GM21360 (cell line): ENCODE measurements around the gene ANKRD49.

Experiments
- ATAC-seq: cut with Tn5 transposase; IDR thresholded peaks from one replicate; pipeline ENCODE4 v1.9.1; 2021; ENCODE audit warnings: mild to moderate bottlenecking, moderate library complexity; ENCODE audit not compliant: unreplicated experiment

ANKRD49 gene

GRCh38 chr11:94493281-94494125 is at the start of gene ANKRD49, which contains the start of gene MRE11:
Gene ANKRD49 (plus strand): TSS chr11:94493984. CDS start chr11:94496694, 2,710 bp downstream.
Gene MRE11 (minus strand): TSS chr11:94493844. CDS start chr11:94492801, 1,043 bp downstream.
- peak; percentile 100 for ATAC-seq

GRCh38 chr11:94445641-94446040 is 48.1 kb upstream of the ANKRD49 start:
- ATAC-seq: no peak

GRCh38 chr11:94447149-94447548 is 46.6 kb upstream of the ANKRD49 start:
- no peak for ATAC-seq

GRCh38 chr11:94449029-94449428 is 44.8 kb upstream of the ANKRD49 start:
- ATAC-seq: no peak

GRCh38 chr11:94449437-94449836 is 44.3 kb upstream of the ANKRD49 start:
- ATAC-seq: no peak

GRCh38 chr11:94450048-94450447 is 43.7 kb upstream of the ANKRD49 start:
- ATAC-seq: no peak

- no peak for ATAC-seq
Measured at GRCh38 chr11:94452988-94453387, 40.8 kb upstream of the ANKRD49 start.

- no peak for ATAC-seq
Measured at GRCh38 chr11:94454301-94454700, 39.5 kb upstream of the ANKRD49 start.

GRCh38 chr11:94455861-94456260 is 37.9 kb upstream of the ANKRD49 start:
- ATAC-seq: no peak

GRCh38 chr11:94457118-94458029 is 36.4 kb upstream of the ANKRD49 start:
- no peak for ATAC-seq

GRCh38 chr11:94459576-94459975 is 34.2 kb upstream of the ANKRD49 start:
- no peak for ATAC-seq

GRCh38 chr11:94469416-94469815 is 24.4 kb upstream of the ANKRD49 start:
- peak; percentile 90 for ATAC-seq

- peak; percentile 72 for ATAC-seq
Measured at GRCh38 chr11:94472916-94473799, 20.6 kb upstream of the ANKRD49 start.

- no peak for ATAC-seq
Measured at GRCh38 chr11:94477624-94478023, 16.2 kb upstream of the ANKRD49 start.

- ATAC-seq: no peak
Measured at GRCh38 chr11:94481342-94481741, 12.4 kb upstream of the ANKRD49 start.

GRCh38 chr11:94486068-94486467 is 7.7 kb upstream of the ANKRD49 start:
- no peak for ATAC-seq

- peak; percentile 51 for ATAC-seq
Measured at GRCh38 chr11:94494126-94494680, 419 bp downstream of the ANKRD49 start.

- no peak for ATAC-seq
Measured at GRCh38 chr11:94500181-94500580, 6.4 kb downstream of the ANKRD49 start.

GRCh38 chr11:94501522-94501921 is 7.7 kb downstream of the ANKRD49 start:
- ATAC-seq: no peak

- peak; percentile 50 for ATAC-seq
Measured at GRCh38 chr11:94504689-94505293, 11.0 kb downstream of the ANKRD49 start.
